ENCODE data around the gene NAV2.

GRCh38 chr11:19727246-19727645 is 14.6 kb downstream of the NAV2 start:
- TF ChIP-seq EZH2 (IDR thresholded peaks at IDR 0.05) (no peak), CTCF (IDR thresholded peaks at IDR 0.05) (no peak)

Data from neural progenitor cell (in vitro differentiated cells).